Measurements from ENCODE around the gene HJURP.

HJURP gene

DNA sequence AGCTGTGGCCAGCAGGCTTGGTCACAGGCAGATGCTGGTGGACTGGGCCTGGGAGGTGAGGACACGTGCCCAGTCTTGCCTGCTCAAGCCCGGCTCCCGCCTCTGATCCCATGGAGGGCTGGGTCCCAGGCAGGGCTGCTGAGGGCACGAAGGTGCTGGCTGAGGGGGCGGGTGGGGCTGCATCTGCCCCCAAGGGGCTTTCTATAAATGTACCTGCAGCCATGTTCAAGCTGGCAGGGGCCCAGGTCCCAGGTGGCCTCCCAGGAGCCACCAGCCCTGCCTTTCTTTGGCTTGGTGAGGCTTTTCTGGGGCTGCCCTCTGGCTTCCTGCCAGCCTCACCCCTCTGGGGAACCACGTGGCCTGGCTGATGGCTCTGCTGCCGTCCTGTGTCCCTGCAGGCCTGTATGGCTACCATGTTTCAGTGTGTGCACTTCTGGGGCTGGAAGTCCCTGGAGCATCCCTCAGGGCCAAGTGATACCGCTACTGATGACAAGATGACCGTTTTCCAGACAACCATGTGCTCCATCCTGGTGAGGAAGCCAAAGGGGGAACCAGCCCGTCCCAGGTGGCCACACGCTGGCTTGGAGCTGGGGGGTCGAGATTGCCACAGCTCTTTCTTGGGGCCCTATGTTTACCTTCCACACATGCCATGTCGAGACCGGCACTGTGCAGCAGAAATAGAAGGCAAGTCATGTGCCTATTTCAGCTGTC is 23.2 kb downstream of the HJURP start:
- DNase-seq (ENCODE audit: low read depth, low spot score): no peak

DNA sequence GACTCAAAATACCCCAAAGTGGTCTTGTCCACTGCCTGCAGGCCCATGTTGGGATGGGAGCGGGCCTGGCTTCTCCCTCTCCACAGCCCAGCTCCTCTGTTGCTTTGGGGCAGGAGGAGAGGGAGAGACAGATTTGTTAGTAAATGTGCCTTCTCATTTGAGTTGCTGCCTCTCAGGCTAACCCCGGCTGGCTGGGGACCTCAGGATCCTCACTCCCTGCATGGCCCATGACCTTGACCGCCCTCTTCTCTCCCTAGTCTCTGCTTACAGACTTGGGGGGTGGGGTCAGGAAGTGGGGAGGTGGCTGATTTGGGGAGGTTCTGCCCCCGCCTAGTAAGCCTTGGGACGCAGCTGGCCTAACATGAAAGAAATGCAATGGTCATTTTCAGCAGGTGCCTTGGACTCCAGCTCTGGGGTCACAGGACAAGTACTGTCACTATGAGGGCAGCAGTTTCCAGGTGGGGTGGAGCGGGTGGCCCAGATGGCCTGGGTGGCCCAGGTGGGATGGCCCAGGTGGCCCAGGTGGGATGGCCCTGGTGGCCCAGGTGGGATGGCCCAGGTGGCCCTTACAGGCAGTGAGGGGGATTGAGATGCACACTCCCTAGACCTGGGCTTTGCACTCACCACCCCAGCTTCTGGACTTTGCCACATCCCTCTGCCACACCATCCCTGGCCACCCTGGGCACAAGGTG is 24.1 kb downstream of the HJURP start:
- no peak for DNase-seq (ENCODE audit: low read depth, low spot score)

DNA sequence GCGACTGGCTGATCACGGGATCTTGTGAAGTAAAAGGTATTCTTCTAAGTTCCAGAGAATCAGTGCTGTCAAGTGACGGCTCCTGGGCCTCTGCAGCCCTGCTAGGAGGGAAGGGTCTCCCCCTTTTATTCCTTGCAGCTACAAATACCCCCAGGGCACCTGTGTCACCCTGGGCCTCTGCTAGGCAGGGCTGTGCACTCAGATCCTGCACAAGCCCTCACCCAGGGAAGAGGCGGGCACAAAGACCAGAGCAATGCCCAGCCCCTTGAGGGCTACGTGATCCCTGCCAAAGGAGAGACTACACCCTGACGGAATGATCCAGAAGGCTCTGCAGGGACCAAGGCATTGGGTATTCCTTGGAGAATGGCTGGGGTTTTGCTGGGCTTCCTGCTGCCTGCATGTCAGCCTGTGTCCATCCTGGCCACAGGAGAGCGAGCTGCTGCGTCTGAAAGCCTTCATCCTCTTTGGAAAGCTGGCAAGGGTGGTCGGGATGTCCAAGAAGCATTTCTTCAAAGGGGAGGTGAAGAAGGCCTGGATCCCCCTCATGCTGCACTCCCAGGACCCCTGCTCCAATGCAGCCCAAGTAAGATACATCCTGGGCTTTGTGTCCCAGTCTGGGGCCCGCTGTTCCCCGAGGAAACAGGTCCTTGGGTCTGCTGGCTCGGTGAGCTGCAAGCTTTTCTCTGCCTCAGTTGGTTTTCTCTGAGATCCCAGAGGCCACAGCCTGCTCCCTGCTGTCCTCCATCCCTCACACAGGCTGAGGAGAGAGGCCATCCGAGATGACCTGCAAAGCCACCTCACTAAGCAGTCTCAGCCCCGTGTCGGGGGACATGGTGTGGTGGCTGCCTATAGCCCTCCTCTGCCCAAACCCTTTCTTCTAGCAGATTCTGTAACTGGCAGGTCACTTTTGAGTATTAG is 24.9 kb downstream of the HJURP start:
- no peak for DNase-seq (ENCODE audit: low read depth, low spot score)

DNA sequence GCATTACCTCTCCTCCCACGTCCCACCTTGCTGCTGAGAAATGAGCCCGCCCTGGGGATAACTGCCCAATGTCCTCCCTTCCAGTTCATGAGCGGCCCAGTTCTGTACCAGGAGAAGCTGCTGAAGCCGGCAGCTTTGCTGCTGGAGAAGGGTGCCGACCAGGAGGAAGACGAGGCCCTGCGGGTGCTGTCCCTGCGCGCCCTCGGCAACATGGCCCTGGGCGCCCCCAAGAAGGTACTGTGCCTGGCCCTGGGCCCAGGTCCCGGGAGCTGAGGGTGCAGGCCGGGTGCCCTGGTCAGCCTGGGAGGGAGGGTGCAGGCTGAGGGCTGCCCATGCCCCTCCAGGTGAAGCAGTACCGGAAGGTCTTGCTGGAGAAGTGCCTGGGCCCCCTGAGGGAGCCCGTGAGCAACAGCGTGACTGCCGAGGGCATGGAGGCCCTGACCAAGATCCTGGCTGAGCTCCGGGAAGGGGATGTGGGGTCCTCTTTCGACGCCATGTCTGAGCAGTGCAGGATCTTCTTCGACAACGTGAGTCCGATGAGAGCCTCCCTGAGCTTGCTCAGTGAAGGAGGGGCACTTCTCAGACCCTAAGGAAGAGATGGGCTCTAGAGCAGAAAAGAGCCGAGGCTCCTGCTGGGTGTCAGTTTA is 25.7 kb downstream of the HJURP start:
- DNase-seq (ENCODE audit: low read depth, low spot score): no peak

DNA sequence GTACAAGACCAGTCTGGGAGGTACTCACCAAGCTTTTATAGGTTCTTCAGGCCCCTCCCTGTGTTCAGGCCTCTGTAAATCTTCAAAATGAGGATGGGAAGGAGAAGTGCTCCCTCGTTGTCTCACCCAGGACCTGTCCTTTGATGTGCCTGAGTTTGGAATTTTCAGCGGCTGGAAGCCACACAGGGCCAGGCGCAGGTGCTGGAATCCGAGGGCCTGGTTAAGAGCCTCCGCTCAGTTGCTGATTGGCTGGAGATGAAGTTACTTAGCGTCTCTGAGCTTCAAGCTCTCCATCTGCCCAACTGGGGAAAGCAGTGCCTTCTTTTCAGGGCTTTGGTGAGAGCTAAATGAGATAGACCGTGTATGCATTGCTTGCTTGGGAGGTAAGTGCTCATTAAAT is 30.0 kb downstream of the HJURP start:
- no peak for DNase-seq (ENCODE audit: low read depth, low spot score)

DNA sequence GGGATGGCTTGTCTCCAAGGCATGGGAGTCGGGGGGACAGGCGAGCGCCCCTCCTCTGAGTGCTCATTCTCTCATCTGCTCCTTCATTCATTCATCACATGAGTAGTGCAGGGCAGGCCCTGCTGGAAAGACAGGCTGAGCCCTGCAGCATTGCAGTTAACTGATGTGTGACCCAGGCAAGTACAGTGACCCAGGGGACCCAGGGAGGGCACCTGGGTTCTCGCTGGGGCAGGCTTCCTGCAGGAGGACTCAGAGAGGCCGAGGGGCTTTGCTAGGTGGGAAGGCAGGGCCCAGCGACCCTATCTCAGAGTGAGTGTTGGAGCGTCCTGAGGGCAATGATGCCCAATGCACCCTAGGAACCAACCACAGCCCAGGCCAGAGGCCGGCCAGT is 30.6 kb downstream of the HJURP start:
- no peak for DNase-seq (ENCODE audit: low read depth, low spot score)

DNA sequence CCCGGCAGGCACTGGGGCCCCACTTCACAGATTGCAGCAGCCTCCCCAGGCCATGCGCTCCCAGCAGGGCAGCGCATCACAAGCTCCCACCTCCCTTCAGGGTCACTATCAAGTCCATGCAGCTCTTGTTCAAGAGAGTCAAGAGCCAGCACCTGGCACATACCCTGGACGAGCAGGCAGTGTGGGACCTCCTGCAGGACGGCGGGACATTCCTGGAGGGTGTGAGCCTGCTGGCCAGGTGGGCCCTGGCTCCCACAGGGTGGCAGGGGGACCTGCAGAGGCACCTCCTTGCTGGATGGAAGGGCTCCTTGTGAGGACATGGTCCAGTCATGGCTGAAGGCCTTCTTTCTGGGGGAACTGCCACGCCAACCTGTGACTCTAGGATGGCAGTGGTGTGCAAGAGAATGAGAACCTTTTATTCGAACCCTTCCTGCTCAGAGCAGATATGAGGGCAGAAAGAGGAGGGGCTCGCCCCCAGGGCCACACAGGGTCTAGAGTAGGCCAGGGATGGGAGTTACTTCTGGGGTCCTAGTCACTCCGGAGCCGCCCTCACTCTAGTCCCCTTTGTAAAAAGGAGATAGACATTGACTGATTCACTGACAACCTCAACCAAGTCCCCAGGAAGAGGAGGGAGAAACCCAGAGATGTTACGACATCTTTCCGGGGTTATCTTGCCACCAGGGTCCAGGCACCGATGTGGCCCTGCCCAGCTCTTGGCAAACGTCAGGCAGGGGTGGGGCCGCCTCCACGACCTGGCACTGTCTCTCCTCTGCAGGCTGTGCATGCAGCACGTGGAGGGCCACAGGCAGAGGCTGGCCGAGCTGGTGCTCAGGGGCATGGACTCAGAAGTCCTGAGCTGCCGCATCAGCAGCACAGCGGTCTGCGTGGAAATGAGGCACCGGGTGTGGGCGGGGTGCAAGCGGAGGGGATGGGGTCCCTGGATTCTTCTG is 31.3 kb downstream of the HJURP start:
- no peak for DNase-seq (ENCODE audit: low read depth, low spot score)

DNA sequence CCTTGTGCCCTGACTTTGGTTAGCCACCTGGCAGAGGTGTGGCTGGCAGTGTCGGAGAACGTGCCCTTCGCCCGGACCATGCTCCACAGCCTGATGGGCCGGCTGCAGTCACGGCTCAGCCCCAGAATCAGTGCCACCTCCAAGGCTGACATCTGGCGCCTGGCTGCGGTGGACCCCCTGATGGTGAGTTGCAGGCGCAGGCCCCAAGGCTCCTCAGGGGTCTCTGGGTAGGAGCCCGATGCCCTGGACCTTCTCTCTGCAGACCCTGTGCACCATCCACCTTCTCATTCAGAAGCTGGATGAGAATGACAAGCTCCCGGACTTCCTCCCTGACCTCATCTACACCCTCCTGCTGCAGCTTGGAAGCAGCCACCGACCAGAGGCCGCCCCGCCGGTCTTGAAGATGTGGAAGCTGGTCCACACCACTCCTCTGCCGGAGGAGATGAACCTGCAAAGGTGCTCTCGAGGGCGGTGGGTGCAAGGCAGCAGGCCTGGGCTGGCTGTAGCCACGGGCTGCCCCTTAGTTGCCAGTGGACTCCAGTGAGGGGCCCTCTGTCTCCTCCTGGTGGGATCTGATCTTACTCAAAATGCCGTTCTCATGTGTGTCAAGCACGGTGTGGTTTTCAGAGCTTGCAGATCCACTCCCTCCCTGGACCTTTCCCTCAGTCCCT is 32.1 kb downstream of the HJURP start:
- no peak for DNase-seq (ENCODE audit: low read depth, low spot score)

DNA sequence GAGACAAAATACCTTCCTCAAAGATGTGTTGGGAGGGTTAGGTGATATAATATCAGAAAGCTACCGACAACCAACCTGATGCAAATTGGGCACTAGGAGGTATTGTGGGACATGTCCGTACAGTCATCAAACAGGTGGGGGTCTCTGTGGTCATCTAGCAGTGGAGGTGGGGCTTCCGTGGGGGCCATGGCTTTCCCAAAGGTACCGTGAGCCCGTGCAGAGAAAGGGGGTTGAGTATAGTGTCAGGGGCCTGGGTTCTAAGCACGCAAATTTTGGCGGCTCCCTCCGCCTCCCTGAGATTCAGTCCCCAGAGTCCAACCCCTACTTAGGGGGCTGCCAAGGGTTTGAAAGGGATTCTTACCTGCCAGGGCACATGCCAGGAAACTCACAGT is 32.6 kb downstream of the HJURP start:
- DNase-seq (ENCODE audit: low read depth, low spot score): no peak

DNA sequence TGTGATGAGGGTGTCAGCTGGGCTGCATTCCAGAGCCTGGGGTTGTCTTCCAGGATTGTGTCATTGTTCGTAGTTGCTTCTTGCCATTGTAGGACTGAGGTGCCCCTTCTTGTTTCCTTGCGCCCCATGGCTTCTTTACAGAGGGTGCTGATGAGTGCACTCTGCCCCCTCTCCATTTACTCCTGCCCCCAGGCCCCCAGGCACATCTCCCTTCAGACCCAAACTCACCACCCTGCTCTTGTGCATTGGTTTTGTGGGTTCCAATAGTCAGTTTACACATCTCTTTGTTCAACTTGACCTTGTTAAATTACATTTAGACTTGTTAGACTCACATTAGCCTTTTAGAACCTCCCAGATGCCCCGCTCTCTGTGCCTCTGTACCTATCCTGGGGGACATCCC is 33.1 kb downstream of the HJURP start:
- no peak for DNase-seq (ENCODE audit: low read depth, low spot score)

DNA sequence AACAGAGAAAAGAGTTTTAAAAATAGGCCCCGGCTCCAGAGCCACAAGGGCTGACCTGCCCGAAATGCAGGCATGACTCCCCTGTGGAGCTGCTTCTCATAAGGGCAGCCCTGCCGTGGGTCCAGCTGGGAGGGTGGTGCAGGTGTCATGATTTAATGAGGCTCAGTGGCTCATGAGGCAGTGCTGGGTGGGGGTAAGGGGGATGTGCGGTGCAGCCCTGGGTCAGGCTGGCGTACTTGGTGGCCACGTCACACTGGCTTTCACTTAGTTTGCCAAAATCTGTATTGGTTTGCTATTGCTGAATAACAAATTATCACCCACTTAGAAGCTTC is 33.6 kb downstream of the HJURP start:
- DNase-seq (ENCODE audit: low read depth, low spot score): no peak

DNA sequence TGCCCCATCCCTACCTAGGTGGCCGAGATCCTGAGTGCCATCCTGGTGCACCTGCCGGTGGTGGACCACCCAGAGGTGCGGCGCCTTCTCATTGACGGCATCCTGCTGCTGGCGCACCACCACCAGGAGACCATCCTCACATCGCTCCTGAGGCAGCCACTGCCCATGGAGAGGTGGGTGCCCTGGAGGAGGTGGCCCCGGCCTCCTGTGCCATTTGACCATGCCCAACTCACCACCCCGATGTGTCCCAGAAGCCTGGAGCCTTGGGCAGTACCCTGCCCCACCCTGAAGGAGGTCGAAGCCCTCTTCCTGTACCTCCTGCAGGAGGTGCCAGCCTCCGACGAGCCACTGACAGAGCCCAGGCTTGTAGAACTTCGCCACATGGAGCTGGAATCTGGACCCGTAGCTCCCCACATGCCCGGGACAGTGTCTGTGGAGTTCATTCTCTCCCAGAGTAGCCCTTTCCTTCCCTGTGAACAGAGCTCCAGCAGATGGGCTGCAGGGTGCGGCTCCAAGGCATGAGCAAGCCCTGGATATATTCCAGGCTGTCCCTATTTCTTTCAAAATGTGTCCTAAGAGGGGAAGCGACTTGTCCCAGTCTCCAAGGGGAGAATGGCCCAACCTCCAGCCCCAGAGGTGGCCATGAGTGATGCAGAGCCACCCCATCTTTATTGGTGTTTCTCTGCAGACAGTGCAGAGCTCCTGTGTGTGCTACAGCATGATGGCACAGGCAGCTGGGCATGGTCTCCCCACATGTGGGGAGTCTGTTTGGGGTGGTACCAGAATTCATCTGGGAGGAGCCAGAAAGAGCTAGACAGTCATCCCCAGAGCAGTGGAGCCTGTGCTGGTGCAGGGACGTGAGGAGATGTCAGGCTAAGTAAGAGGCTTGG is 34.2 kb downstream of the HJURP start:
- DNase-seq (ENCODE audit: low read depth, low spot score): no peak

DNA sequence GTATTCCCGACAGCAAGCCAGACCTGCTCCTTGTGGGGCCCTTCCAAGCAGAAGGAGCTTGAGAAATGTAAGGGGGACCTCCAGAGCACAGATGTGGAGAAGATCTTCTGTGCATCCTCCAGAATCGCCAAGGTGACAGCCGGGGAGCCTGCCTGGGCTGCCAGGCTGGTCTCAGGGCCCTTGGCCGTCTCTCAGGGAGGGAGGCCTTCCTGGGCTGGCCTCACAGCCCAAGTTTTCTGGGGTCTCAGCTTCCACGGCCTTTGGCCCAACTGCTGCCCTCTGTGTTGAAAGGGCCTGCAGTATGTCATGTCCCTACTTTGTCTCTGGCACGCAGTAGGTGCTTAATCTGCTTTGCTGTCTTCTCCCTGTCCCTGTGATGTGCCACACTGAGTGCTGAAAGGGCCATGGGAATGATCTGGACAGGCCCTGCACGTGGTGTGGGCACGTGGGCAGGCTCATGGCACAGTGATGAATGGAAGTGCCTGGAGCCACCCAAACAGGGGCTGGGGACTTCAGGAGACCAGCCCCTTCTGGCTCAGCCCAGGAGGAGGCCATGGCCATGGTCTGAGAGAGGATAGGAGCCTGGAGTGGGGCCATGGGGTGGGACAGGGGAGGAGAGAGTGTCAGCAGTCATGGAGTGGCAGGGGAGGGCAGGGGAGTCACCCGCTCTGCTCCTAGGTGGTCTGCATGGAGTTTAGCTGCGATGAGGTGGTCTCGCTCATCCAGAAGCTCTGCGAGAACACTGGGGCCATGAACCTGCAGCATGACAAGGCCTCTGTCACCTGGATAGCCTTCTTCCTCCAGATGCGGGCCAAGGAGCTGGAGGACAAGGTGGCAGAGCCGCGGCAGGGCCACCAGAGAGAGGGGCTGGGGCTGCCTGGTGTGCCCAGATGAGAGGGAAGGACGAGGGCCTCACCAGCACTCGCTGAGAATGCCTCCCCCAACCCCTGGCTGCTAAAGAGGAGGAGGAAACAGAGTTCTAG is 35.4 kb downstream of the HJURP start:
- no peak for DNase-seq (ENCODE audit: low read depth, low spot score)

DNA sequence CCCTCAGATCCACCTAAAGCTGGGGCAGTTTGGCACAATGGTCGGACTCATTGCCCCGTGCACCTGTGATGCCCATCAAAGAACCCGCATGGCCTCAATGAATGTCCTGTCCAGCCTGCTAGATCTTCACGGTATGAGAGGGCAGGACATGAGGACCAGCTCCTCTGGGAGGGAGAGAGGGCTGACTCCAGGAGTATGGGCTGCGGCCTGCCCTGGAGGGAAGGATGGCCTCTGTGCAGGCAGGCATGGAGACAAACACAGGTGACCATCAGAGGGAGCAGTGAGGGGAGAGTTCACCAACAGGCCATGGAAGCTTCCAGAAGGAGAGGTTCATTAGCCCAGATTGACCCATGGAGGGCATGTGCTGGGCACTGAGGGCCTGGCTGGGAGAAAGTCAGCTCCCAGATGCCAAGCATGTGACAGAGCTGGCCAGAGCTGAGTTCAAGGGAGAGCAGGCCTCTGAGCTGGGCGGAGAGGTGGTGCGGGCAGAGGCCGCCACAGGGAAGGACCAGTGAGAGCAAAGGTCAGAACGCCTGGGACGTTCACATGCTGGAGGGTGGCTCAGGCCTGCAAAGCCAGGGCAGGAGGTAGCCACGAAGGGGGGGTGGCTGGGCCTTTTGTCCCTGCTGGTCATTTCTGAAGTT is 36.2 kb downstream of the HJURP start:
- no peak for DNase-seq (ENCODE audit: low read depth, low spot score)

DNA sequence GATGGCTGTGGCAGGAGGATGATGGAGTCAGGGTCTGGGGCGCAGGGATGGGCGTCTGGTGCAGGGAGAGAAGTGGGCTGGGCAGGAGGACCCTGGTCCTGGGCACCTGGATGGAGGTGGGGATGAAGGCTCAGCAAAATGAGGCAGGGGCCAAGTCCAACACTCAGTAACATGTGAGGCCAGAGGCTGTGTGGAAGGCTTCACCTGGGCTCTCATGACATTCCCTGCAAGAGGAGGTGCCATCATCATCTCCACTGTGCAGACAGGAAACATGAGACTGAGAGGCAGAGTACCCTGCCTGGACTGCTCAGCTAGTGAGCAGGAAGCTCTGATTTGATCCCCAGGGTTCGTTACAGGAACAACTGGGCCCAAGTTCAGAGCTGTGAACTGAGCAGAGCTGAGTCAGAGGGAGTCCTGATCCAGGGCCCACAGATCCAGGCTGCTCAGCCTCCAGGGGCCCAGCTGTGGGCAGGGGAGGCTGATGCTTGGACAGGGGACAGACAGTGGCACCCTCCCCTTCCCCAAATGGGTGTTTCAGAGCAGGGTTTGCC is 36.9 kb downstream of the HJURP start:
- no peak for DNase-seq (ENCODE audit: low read depth, low spot score)

DNA sequence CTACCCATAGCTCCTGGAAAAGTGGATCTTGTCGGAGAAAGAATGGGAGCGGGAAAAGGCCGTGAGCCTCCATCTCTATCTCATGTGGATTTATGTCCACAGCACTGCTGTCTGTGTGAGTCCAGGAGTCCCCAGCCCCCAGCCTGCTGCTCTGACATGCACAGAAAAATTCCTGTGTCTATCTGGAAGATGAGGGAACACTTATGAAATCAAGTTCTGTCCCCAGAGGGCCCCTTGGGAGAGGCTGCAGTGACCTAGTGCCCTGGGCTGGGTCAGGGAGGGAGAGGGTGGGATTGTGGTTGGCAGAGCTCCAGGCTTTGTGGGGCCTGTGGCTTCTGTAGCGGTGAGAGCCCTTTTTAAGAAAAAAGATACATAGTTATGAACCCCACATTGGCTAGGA is 37.6 kb downstream of the HJURP start:
- DNase-seq (ENCODE audit: low read depth, low spot score): no peak

DNA sequence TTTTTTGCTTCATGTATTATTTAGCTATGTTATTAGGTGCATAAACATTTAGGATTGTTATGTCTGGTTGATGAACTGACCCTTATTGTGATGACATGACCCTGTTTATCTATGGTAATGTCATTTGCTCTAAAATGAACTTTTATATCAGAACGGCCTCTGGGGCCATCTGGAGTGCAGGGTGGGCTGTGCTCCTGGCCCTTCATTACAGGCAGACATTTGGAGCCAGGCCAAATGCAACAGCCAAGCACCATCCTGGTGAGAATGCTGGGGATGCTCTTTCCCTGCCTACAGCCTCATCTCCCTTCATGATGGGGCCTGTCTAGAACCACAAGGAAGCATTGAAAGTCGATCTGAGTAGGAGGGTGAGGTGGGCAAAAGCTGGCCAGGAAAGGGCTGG is 38.0 kb downstream of the HJURP start:
- DNase-seq (ENCODE audit: low read depth, low spot score): no peak
